NCI-H774 (cell line): ENCODE measurements around the gene APBB3.
"Not testable (repeated sequence)": the region's sequence is repeated elsewhere in the genome, so short reads cannot be mapped to it uniquely, and the experiment has no call there.

ENCODE experiments used
- DNase-seq: peaks from one replicate; lab custom pipeline; 2025; lab: John Stamatoyannopoulos, UW

The APBB3 gene

GRCh38 chr5:140564196-140565023, at the start of gene APBB3, which contains the start of gene SLC35A4:
APBB3 (minus strand) TSS chr5:140564598; CDS start chr5:140564245, 353 bp downstream.
SLC35A4 (plus strand) TSS chr5:140564828; CDS start chr5:140567170, 2,342 bp downstream.
- DNase-seq, result peak; percentile 98

GRCh38 chr5:140611020-140611521, 46.7 kb upstream of the APBB3 start:
- DNase-seq, result no peak

- no peak for DNase-seq
Measured at GRCh38 chr5:140609126-140609525, 44.7 kb upstream of the APBB3 start.

- DNase-seq, result no peak
Measured at GRCh38 chr5:140608722-140609121, 44.3 kb upstream of the APBB3 start.

- DNase-seq, result no peak
Measured at GRCh38 chr5:140607031-140607430, 42.6 kb upstream of the APBB3 start.

- no peak for DNase-seq
Measured at GRCh38 chr5:140605879-140606278, 41.5 kb upstream of the APBB3 start.

- DNase-seq, result no peak
Measured at GRCh38 chr5:140603734-140604133, 39.3 kb upstream of the APBB3 start.

GRCh38 chr5:140603446-140603698, 39.0 kb upstream of the APBB3 start:
- DNase-seq, result not testable (repeated sequence)

GRCh38 chr5:140602147-140602546, 37.7 kb upstream of the APBB3 start:
- DNase-seq, result no peak

- no peak for DNase-seq
Measured at GRCh38 chr5:140600096-140600495, 35.7 kb upstream of the APBB3 start.

- DNase-seq, result no peak
Measured at GRCh38 chr5:140598836-140599235, 34.4 kb upstream of the APBB3 start.

- DNase-seq, result no peak
Measured at GRCh38 chr5:140596321-140596741, 31.9 kb upstream of the APBB3 start.

GRCh38 chr5:140595538-140596300, 31.3 kb upstream of the APBB3 start:
- DNase-seq, result no peak

GRCh38 chr5:140594169-140594568, 29.8 kb upstream of the APBB3 start:
- no peak for DNase-seq

GRCh38 chr5:140593070-140593469, 28.7 kb upstream of the APBB3 start:
- DNase-seq, result not testable (repeated sequence)

- no peak for DNase-seq
Measured at GRCh38 chr5:140591747-140592372, 27.5 kb upstream of the APBB3 start.

GRCh38 chr5:140590861-140591260, 26.5 kb upstream of the APBB3 start:
- no peak for DNase-seq

GRCh38 chr5:140588311-140589070, 24.1 kb upstream of the APBB3 start:
- DNase-seq, result no peak

GRCh38 chr5:140587495-140587894, 23.1 kb upstream of the APBB3 start:
- DNase-seq, result no peak

- DNase-seq, result not testable (repeated sequence)
Measured at GRCh38 chr5:140579188-140579747, 14.9 kb upstream of the APBB3 start.

- no peak for DNase-seq
Measured at GRCh38 chr5:140576776-140577201, 12.4 kb upstream of the APBB3 start.
